GM21367 (cell line): ENCODE data around the gene VIT.

ENCODE experiments used
- ATAC-seq: cut with Tn5 transposase; IDR thresholded peaks from one replicate; pipeline ENCODE4 v1.9.1; 2021; ENCODE audit not compliant: unreplicated experiment

Gene VIT

GRCh38 chr2:36696533-36696932 lies at the start of gene VIT:
VIT (plus strand) TSS chr2:36696707; CDS start chr2:36716371, 19,664 bp downstream.
- no peak for ATAC-seq

- ATAC-seq, result peak; percentile 88
Measured at GRCh38 chr2:36650031-36650829, 46.3 kb upstream of the VIT start.

- no peak for ATAC-seq
Measured at GRCh38 chr2:36653155-36653554, 43.4 kb upstream of the VIT start.

DNA sequence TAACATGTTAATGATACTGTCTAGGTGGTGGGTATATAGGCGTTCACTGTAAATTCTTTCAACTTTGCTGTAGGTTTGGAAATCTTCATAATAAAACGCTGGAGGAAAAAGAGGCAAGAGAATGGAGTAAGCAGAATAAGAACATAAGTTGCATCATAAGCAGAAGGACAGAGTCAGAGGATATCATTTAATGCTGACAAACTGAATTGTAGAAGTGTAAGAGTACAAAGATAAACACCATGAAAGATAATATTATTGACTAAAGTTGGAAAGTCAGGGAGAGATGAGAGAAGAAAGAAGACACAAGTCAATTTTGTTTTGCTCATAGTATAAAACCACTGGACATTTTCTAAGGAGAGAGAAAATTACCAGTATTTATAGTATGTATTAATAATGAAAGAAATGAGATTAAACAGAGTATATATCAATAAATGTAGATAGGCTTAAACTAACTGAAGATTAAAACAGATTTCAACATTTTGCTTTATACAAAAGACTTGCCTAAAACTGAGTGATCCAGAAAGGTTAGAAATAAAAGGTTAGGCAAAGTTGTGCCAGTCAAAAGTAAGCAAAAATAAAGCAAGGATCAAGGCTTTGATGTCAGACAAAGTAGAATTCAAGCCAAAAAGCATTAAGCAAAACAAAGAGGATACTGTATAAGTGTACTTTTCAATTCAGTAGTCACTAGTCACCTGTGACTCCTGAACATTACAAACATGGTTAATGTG lies 42.4 kb upstream of the VIT start:
- no peak for ATAC-seq

- no peak for ATAC-seq
Measured at GRCh38 chr2:36655453-36655852, 41.1 kb upstream of the VIT start.

DNA sequence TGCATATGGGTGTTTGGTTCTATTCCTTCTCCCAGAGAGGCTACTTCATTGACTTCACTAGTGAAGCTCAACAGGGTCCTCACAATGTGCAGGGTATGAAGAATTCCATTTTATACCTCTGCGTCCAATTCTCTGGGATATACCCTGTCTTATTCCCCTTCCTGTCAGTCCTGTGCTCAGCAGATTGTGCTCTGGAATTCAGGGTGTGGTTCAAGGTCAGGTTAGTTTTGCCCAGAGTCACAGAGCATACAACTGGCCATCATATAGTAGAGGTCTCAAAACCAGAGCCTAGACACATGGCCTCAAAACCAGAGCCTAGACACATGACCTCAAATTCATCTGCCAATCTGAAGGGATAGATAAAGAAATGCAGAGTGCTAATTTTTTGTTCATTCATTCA lies 38.8 kb upstream of the VIT start:
- ATAC-seq, result no peak

GRCh38 chr2:36658277-36658748 lies 38.2 kb upstream of the VIT start:
- no peak for ATAC-seq

DNA sequence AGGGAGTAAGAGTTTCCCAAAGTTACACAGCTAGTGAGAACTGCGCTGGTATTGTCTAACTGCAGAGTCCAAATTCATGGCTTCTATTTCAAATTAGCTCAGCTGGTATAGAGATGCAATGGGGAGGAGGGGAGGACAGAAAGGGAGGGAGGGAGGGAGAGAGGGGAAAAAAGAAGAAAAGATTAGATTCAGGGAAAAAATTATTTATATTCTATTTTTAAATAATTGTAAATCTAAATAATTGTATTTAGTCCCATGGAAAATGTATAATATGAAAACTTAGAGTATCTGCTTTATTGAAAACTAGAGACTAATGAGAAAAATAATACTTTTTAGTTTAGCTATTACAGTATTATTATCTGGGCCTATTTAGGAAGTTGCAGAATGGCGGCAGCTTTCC lies 37.3 kb upstream of the VIT start:
- no peak for ATAC-seq

GRCh38 chr2:36659872-36660312 lies 36.6 kb upstream of the VIT start:
- no peak for ATAC-seq

DNA sequence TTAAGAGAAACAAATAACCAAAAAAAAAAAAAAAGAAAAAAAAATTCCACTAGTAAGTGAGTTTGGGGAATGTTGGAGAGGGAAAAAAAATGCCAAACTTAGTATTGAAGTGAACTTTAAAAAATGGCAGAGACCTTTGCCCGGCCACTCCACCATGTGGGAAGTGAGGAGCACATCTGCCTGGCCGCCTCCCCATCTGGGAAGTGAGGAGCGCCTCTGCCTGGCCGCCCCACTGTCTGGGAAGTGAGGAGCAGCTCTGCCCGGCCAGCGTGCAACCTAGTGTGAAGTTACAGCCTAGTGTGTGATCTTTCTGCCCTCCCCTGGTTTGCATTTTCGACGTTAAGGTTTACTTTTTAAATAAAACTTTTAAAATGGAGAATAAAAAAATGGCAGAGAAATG lies 33.9 kb upstream of the VIT start:
- ATAC-seq, result no peak

DNA sequence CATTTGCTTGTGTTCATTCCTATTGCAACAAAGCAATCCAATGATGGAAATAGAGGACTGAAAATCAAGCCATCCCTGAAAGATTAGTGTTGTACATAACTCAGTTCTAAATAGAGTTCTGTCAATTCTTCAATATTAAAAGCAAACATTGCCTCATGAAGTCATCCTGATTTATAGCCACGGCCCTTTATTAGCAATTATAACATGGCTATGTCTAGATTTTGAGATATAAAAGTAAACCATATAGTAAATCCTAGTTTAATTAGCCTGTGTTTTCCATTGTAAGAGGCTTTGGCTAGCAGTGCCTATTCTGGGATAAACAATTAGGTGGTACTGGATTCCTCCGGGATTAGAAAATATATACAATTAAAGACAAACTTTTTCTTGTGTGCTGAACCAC lies 33.2 kb upstream of the VIT start:
- no peak for ATAC-seq

GRCh38 chr2:36663851-36664695 lies 32.4 kb upstream of the VIT start:
- peak; percentile 92 for ATAC-seq

- peak; percentile 21 for ATAC-seq
Measured at GRCh38 chr2:36664696-36665076, 31.8 kb upstream of the VIT start.

GRCh38 chr2:36667931-36668330 lies 28.6 kb upstream of the VIT start:
- ATAC-seq, result no peak

DNA sequence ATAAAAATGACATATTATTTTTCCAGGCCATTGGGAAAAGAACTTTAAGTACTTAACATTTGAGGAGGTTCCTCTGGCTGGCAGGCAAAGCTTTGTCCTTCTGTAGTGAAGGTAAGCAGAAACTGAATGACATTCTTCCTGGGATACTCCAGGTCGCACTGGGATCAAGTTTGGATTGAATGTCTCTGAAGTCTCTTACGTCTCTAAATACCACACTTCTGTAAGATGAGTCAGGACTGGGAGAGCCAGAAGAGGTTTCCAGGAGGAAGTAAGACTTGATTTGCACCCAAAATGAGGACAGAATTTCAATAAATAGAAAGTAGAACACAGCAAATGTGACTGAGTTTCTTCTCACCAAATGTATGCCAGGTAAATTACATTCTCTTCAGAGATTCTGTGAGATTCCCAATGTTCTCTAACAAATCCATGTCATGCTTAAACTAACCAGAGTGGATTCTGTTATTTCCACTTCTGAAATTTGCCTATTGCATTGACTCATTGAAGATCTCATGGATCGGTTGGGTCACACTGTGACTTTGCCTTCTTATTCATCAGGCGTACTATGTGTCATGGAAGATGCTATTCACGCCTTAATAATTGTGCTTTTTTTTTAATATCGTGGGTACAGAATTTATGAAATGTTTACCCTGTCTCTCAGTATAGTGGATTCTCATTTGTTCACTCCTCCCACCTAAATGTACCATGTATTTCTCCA lies 25.5 kb upstream of the VIT start:
- no peak for ATAC-seq

DNA sequence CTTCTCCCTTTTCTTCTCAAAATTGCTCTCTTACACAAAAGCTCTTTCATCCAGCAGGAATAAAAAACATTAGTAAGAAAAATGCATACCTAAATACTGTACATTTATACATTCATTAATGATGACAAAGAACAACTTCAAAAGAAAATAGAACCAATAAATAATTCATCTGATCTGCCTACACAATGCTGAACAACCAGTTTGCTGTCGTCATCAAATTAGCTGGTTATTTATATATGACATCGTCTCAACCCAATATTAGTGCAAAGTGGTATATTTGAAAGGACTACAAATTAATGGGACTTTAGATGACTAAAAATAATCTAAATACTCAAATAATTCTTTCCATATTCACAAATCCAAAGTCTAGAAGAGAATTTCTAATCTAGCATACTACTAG lies 24.8 kb upstream of the VIT start:
- no peak for ATAC-seq

DNA sequence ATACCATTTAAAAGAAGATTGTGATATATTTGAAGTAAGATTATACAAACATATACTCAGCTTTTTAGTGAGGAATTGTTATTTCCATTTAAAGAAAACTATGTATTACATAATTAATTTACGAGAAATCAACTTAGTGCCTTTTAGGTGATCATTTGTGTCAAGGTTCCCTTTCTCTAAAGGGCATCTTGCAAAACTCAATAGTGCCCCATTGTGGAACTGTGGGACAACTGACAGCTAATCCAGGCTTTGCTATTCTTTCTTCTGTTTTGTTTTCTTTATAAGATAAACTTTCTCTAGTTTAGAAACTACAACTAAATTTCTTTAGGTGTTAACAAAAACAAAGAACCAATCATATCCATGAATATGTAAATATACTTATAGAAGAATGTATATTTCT lies 24.3 kb upstream of the VIT start:
- ATAC-seq, result no peak

GRCh38 chr2:36675579-36676282 lies 20.8 kb upstream of the VIT start:
- no peak for ATAC-seq

- no peak for ATAC-seq
Measured at GRCh38 chr2:36676364-36676763, 20.1 kb upstream of the VIT start.

DNA sequence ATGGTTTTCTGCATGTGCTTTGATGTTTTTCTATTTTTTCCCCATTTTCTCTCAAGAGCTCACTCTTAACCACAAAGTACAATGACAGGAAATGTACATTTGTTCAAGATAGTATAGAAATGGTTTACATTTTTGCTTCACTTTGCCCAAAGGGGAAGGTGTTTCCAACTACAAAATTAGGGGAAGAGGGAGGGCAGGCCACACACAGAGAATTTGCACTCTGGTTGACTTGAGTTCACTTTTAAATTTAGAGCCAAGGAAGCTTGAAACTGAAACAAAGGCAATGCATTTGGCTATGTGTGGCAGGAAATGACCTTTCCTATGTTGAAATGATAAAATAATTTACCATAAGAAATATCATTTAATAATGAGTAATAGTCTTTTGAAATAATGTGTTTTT lies 19.1 kb upstream of the VIT start:
- ATAC-seq, result no peak
